Measurements from ENCODE around the gene XAGE3.

Gene XAGE3

GRCh38 chrX:52839137-52839536 is 28.7 kb downstream of the XAGE3 start:
- peak; percentile 2 for DNase-seq (ENCODE audit: low read depth)

- no peak for DNase-seq (ENCODE audit: low read depth)
These were observed 37.3 kb downstream of the XAGE3 start for GRCh38 chrX:52830551-52830950.

GRCh38 chrX:52824608-52825007 is 43.3 kb downstream of the XAGE3 start:
- no peak for DNase-seq (ENCODE audit: low read depth)

GRCh38 chrX:52821079-52821760 is 46.7 kb downstream of the XAGE3 start:
- no peak for DNase-seq (ENCODE audit: low read depth)

GRCh38 chrX:52819788-52820187 is 48.1 kb downstream of the XAGE3 start:
- no peak for DNase-seq (ENCODE audit: low read depth)

All from ELR (cell line).